HCT116 (cell line): Measurements from ENCODE around the gene PFDN4. TPM values are rescaled to one million over a fixed set of nuclear protein-coding genes. Genes with fewer than 3 reads are reported as not detected.

Source experiments
- ATAC-seq: fragments of 200-7000 bp; cut with Tn5 transposase; 2 replicates; pipeline ENCODE4 v1.9.1; 2020; ENCODE audit warnings: mild to moderate bottlenecking, moderate library complexity
- BruUV-seq: library from RNA; stranded (reverse); fragments of 400-500 nt; replicated peaks from 2 replicates; lab custom pipeline; 2021; lab: Mats Ljungman, UMichigan
- CTCF ChIA-PET: fragments of 300-600 bp; sonication (Branson Sonifier 250); formaldehyde crosslinking; loops from one replicate; lab custom pipeline; 2021; ENCODE audit warnings: antibody characterized with exemption; lab: Charles Lee
- POLR2A ChIA-PET: fragments of 300-600, 350-600 bp; sonication (Branson Sonifier 250); formaldehyde crosslinking; loops from one replicate; lab custom pipeline; 2021; ENCODE audit warnings: antibody characterized with exemption; lab: Charles Lee
- RAD21 ChIA-PET, 2 experiments: fragments of 300-600 bp; sonication (Branson Sonifier 250); formaldehyde crosslinking; loops; one replicate each; lab custom pipeline; 2023; ENCODE audit warnings: low total read pairs in 2 of 2; ENCODE audit not compliant: uncharacterized antibody in 2 of 2, unreplicated experiment in 2 of 2, low non-redundant PET in 1 of 2; lab: Charles Lee
- DNase-seq: peaks from one replicate; pipeline ENCODE4 v3.0.0-alpha.2; 2010; ENCODE audit warnings: low read depth, low spot score
- H2AFZ ChIP-seq: fragments of 200-600 bp; shearing (Covaris generic), sonication (generic); 2 replicates; pipeline ENCODE4 v1.6.1; 2017; ENCODE audit warnings: low read depth, mixed run types, mixed read lengths, antibody characterized with exemption, low read length; ENCODE audit not compliant: poor library complexity, severe bottlenecking
- H3K27ac ChIP-seq: 2 replicates; pipeline ENCODE4 v1.5.1; 2012; ENCODE audit warnings: low read depth, low read length
- H3K27me3 ChIP-seq: fragments of 200-600 bp; sonication (generic); 2 replicates; pipeline ENCODE4 v1.6.1; 2016; ENCODE audit warnings: mixed run types, low read length, mixed read lengths; ENCODE audit not compliant: insufficient read depth
- H3K36me3 ChIP-seq, 2 experiments: fragments of 200-500 bp in 1 of 2; fragments of 200-600 bp in 1 of 2; sonication (Bioruptor generic) in 1 of 2; sonication (generic) in 1 of 2; 2 replicates each; pipeline versions ENCODE4 v1.5.1 to v1.6.1; 2014 to 2016; ENCODE audit warnings: low read length in 2 of 2, inconsistent platforms in 1 of 2, mixed read lengths in 1 of 2, mixed run types in 1 of 2; ENCODE audit not compliant: insufficient read depth in 2 of 2, control insufficient read depth in 1 of 2
- H3K4me1 ChIP-seq, 2 experiments: fragments of 200-600 bp in 1 of 2; sonication (generic) in 1 of 2; 2 replicates each; pipeline versions ENCODE4 v1.5.1 to v1.6.1; 2012 to 2017; ENCODE audit warnings: low read length in 2 of 2, inconsistent platforms in 1 of 2, mild to moderate bottlenecking in 1 of 2, mixed read lengths in 1 of 2, mixed run types in 1 of 2, moderate library complexity in 1 of 2; ENCODE audit not compliant: insufficient read depth in 2 of 2, control insufficient read depth in 1 of 2
- H3K4me2 ChIP-seq: fragments of 200-600 bp; sonication (generic); 2 replicates; pipeline ENCODE4 v1.6.1; 2017; ENCODE audit warnings: mixed run types, low read length, mixed read lengths
- H3K4me3 ChIP-seq, 2 experiments: fragments of 200-600 bp in 1 of 2; sonication (generic) in 1 of 2; replicated peaks in 1 of 2; 2 replicates each; pipeline ENCODE4 v1.5.1; 2011 to 2016; ENCODE audit warnings: low read length in 2 of 2, control low read depth in 1 of 2, low read depth in 1 of 2, mild to moderate bottlenecking in 1 of 2, mixed read lengths in 1 of 2, mixed run types in 1 of 2
- H3K79me2 ChIP-seq: fragments of 200-600 bp; sonication (generic); 2 replicates; pipeline ENCODE4 v1.6.1; 2017; ENCODE audit warnings: mild to moderate bottlenecking, mixed run types, low read length, moderate library complexity, mixed read lengths; ENCODE audit not compliant: insufficient read depth
- H3K9ac ChIP-seq: fragments of 200-600 bp; sonication (generic); 2 replicates; pipeline ENCODE4 v1.6.1; 2016; ENCODE audit warnings: low read length, mixed read lengths
- H3K9me2 ChIP-seq: fragments of 200-600 bp; sonication (generic), shearing (Covaris generic); 2 replicates; pipeline ENCODE4 v1.6.1; 2017; ENCODE audit warnings: mixed run types, mild to moderate bottlenecking, moderate library complexity; ENCODE audit not compliant: insufficient read depth
- H3K9me3 ChIP-seq, 2 experiments: fragments of 200-500 bp in 1 of 2; fragments of 200-600 bp in 1 of 2; sonication (Bioruptor generic) in 1 of 2; sonication (generic) in 1 of 2; 2 replicates each; pipeline ENCODE4 v1.6.1; 2014 to 2017; ENCODE audit warnings: low read length in 2 of 2, mixed read lengths in 2 of 2, inconsistent platforms in 1 of 2, low read depth in 1 of 2, mild to moderate bottlenecking in 1 of 2, mixed run types in 1 of 2, moderate library complexity in 1 of 2; ENCODE audit not compliant: control insufficient read depth in 1 of 2, insufficient read depth in 1 of 2
- H4K20me1 ChIP-seq: fragments of 200-600 bp; sonication (generic), shearing (Covaris generic); 2 replicates; pipeline ENCODE4 v1.6.1; 2017; ENCODE audit warnings: mixed run types, mild to moderate bottlenecking, moderate library complexity; ENCODE audit not compliant: insufficient read depth
- CBX3 ChIP-seq: IDR thresholded peaks from 2 replicates; pipeline ENCODE4 v1.6.1; 2012; ENCODE audit warnings: low read depth
- CTCF ChIP-seq, 3 experiments: fragments of 200-600 bp in 1 of 3; sonication (generic) in 1 of 3; IDR thresholded peaks in 2 of 3; conservative IDR thresholded peaks in 1 of 3; 2 replicates each; pipeline ENCODE4 v1.5.1; 2012 to 2017; ENCODE audit warnings: low read depth in 2 of 3, low read length in 2 of 3, antibody characterized with exemption in 1 of 3, borderline replicate concordance in 1 of 3, control low read depth in 1 of 3, mild to moderate bottlenecking in 1 of 3, mixed read lengths in 1 of 3, mixed run types in 1 of 3, moderate library complexity in 1 of 3; ENCODE audit not compliant: insufficient read depth in 1 of 3
- ELF1 ChIP-seq: IDR thresholded peaks from 2 replicates; pipeline ENCODE4 v1.6.1; 2012; ENCODE audit warnings: low read depth, borderline replicate concordance
- EZH2 ChIP-seq: fragments of 200-600 bp; sonication (generic); IDR thresholded peaks from 2 replicates; pipeline ENCODE4 v1.6.1; 2017; ENCODE audit warnings: antibody characterized with exemption, mixed run types
- RAD21 ChIP-seq: IDR thresholded peaks from 2 replicates; pipeline ENCODE4 v1.6.1; 2012; ENCODE audit warnings: low read depth, mild to moderate bottlenecking
- SIN3A ChIP-seq: IDR thresholded peaks from 2 replicates; pipeline ENCODE4 v1.6.1; 2012; ENCODE audit warnings: low read depth
- SRF ChIP-seq: IDR thresholded peaks from 2 replicates; pipeline ENCODE4 v1.6.1; 2012; ENCODE audit warnings: low read depth
- ZNF274 ChIP-seq: fragments of 200-500 bp; sonication (Bioruptor generic); IDR thresholded peaks from 2 replicates; pipeline ENCODE4 v1.6.1; 2014; ENCODE audit warnings: mild to moderate bottlenecking, low read depth, low read length, inconsistent platforms
- intact Hi-C: fragments of 100-400 bp; cut with micrococcal nuclease; formaldehyde crosslinking; loops from 2 replicates; pipeline ENCODE4 v1.10.0; 2022
- total RNA-seq: library from RNA; stranded (reverse); gene quantifications from one replicate; pipeline ENCODE4 v1.2.1, GENCODE V29; 2021; ENCODE audit not compliant: unreplicated experiment
- TF ChIP-seq, protein P1 (sequence below): IDR thresholded peaks from 2 replicates; pipeline ENCODE4 v1.6.1; 2012

PFDN4 gene
- total RNA-seq, 1 experiment from 2014 or later: 71.5 TPM

GRCh38 chr20:54189630-54190029, 18.3 kb upstream of the PFDN4 start (continued):
- TF ChIP-seq ELF1 (no peak), SRF (no peak), CBX3 (no peak), ZNF274 (no peak), SIN3A (no peak)
- TF ChIP-seq, protein P1, sequence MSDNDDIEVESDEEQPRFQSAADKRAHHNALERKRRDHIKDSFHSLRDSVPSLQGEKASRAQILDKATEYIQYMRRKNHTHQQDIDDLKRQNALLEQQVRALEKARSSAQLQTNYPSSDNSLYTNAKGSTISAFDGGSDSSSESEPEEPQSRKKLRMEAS: no peak

DNA sequence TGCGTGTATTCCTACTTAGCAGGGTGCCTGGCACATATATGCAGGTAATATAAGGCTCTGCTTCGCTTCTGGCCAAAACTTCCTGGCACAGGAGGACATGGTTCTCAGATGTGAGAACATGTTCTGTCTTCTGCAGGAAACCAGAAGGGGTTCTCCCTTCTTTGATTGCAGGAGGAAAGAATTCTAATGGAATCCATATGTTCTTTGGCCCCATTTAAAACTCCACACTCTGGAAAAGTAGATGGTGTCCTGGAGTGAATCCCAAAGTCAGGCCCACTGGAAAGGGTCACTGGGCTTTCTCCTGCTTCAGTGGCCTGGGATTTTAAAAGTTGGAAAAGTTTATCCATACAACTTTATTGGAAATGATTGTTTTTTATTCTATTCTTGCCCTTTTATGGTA, 17.7 kb upstream of the PFDN4 start:
- BruUV-seq: no TSS peak
- CTCF ChIA-PET: no interaction called here

More for the DNA sequence above, 17.7 kb upstream of the PFDN4 start:
- ChIA-PET POLR2A (no interaction called here), RAD21 (no interaction called here)
- no peaks in the 10 kb centered on the region for H3K27me3 ChIP-seq
- no peak overlapping the region for H3K4me3 ChIP-seq
- H2AFZ ChIP-seq: no peak overlapping the region
- TF ChIP-seq EZH2 (no peak), SIN3A (no peak), RAD21 (no peak), SRF (no peak), CTCF (IDR thresholded peaks at IDR 0.05 in 2 of 3, conservative IDR thresholded peaks at IDR 0.05 in 1 of 3; ENCODE audit: borderline replicate concordance in 1 of 3, insufficient read depth in 1 of 3, low read depth in 2 of 3, low read length in 2 of 3) (no peak)
- DNase-seq (no peak), ATAC-seq (no peak)
- H3K79me2 ChIP-seq: no peaks in the 10 kb centered on the region
- no peak overlapping the region for H3K27ac ChIP-seq
- H4K20me1 ChIP-seq: no peaks in the 10 kb centered on the region
- no peaks in the 10 kb centered on the region for H3K36me3 ChIP-seq
- no peak overlapping the region for H3K4me2 ChIP-seq
- H3K9me3 ChIP-seq: no peaks in the 10 kb centered on the region
- no peaks in the 10 kb centered on the region for H3K9me2 ChIP-seq
- H3K9ac ChIP-seq: no peak overlapping the region
- H3K4me1 ChIP-seq: peaks cover 8 to 34% of the 10 kb centered on the region in 2 experiments
- intact Hi-C loops: no loop called here
